ENCODE results near the gene SPAG16.
A peak's percentile ranks its signal among the peaks of the same experiment; 100 is the strongest.
"Not testable (repeated sequence)": the region's sequence is repeated elsewhere in the genome, so short reads cannot be mapped to it uniquely, and the experiment has no call there.

The SPAG16 gene

DNA sequence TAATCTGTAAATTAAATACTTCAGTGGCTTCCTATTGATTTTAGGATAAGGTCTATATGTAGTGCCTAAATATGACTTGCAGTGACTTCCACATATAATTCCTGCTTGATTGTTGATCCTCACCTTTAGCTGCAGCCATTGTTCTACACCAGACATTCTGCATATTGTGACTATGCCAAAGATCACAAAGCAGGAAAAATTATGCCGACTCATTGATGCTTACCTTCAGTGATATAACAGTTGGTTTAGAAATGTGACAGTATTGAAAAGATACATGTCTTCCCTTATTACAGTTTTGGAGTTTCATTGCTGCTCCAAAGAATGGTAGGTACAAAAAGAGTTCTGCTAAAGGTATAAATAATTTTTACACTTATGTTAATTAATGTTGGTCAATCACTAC is 12.3 kb upstream of the SPAG16 start:
- no peak for DNase-seq (ENCODE audit: low read depth)

GRCh38 chr2:213274143-213274542 is 10.1 kb upstream of the SPAG16 start:
- no peak for DNase-seq (ENCODE audit: low read depth)

DNA sequence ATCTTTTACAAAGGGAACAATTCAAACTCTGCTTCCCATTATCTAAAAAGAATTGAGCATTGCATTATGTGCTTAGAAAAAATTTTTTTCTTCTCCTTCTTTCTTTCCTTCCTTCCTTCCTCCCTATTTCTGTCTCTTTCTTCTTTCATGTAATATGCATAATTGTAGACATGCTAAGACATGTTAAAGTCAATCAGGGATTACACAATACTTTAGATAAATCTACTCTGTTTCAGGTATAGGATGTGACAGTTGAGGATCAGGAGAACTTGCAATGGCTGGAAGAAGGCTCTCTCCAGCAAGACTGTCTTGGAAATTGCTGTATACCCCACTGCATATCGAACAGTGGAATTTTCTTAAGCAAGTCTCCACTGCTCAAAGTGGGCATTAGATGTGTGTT is 9.0 kb upstream of the SPAG16 start:
- no peak for DNase-seq (ENCODE audit: low read depth)

DNA sequence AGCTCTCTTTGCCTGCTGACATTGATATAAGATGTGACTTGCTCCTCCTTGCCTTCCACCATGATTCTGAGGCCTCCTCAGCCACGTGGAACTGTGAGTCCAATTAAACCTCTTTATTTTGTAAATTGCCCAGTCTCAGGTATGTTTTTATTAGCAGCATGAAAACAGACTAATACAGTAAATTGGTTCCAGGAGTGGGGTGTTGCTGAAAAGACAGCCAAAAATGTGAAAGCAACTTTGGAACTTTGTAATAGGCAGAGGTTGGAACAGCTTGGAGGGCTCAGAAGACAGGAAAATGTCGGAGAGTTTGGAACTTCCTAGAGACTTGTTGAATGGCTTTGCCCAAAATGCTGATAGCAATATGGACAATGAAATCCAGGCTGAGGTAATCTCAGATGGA is 7.1 kb upstream of the SPAG16 start:
- not testable (repeated sequence) for DNase-seq (ENCODE audit: low read depth)

DNA sequence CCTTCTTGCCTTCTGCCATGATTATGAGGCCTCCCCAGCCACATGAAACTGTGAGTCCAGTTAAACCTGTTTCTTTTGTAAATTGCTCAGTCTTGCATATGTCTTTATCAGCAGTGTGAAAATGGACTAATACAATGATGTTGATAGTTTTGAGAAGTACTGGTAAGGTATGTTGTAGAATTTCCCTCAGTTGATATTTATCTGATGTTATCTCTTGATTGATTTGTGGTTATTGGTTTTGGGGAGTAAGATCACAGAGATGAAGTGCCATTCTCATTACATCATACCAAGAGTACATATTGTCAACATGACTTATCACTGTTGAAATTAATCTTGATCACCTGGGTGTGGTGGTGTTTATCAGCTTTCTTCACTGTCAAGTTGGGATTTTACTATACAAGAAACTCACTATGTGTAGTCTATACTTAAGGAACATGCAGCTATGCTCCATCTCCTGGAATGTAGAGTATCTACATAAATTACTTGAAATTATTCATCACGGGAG is 5.1 kb upstream of the SPAG16 start:
- no peak for DNase-seq (ENCODE audit: low read depth)

GRCh38 chr2:213279971-213280370 is 4.3 kb upstream of the SPAG16 start:
- DNase-seq (ENCODE audit: low read depth) = no peak

DNA sequence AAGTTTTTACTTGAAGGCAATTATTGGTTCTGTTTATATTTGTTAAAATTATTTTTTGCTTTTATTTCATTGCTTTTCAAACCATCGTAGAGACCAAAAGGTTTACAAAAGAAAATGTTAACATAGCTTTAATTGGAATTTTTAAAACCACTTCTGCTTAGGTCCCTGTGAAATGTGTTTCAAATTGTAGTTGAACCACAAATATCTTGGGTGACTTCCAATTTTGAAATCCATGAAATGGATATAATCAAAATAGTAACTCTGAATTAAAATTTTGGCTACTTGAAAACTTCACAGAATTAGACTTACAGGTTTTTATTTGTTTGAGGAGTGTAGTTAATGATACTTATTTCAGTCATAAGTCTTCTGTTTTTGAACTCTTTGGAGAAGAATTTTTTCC is 3.1 kb upstream of the SPAG16 start:
- no peak for DNase-seq (ENCODE audit: low read depth)

DNA sequence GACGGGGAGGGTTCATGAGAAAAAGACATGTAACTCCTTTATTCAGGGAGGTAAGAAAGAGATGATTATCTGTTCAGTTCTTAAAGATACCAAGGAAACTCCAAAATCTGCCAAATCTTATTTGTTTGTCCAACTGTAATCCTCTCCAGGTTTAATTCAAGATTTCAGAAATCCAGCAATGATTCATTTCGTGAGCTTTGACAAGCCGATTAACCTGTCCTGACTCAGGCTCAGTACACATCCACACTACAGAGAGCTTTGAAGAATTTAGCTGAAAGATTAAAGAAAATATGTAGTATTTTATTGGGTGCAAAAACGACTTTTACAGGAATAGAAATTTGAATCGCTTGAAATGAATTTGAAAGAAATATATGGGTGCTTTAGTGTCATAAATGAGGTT is 1.1 kb downstream of the SPAG16 start:
- DNase-seq (ENCODE audit: low read depth) = no peak

GRCh38 chr2:213286161-213286560 is 1.9 kb downstream of the SPAG16 start:
- DNase-seq (ENCODE audit: low read depth) = no peak

DNA sequence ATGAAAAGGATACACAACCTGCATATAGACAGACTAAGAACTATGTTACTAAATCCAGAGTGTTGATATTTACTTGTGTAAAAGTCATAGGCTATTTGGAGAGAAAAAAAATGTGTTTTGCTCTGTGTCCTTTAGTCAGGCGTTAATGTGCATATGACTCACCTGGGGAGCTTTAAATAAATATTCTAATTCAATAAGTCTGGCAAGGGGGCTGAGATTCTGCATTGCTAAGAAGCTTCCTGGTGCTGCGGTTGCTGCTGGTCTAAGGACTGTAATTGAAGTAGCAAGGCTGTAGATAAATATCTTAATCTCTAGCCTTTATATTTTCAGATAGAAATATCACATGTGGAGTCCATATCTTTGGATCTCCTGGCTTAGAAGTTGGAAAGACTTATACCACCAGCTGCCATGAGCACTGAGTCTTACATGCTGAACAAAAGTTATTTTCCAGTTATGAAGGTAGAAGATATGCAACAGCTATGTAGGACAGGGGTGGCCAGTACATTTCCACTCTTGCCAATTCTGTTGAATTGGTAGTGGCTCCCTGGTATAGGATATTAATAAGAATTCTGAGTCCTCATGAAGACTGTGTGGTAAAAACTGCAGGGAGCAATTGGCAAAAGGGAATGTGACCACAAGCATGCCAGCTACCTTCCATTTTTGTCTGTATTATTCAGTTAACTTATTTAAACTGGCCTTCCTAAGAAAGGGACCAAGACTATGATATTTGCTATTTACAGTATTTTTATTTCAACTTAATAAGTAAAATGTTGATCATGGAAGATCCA is 4.8 kb downstream of the SPAG16 start:
- peak; percentile 40 for DNase-seq (ENCODE audit: low read depth)

DNA sequence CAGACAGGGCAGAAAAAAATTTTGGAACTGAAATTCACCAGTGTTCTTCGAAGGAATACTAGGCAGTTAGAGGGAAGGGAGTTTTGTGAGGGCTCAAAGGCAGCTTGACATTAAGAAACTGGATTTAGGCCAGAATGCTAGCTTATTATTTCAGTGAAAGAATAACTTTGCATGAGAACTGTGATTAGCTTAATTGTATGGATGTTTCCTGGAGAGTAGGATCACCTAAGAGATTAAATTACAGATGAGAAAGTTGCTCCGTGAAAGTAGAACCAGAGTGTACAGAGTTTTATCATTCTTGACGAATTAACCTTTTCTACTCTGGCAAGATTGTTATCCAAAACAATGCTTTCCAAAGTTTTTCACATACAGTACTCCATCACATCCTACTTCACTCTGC is 6.2 kb downstream of the SPAG16 start:
- DNase-seq (ENCODE audit: low read depth) = no peak

DNA sequence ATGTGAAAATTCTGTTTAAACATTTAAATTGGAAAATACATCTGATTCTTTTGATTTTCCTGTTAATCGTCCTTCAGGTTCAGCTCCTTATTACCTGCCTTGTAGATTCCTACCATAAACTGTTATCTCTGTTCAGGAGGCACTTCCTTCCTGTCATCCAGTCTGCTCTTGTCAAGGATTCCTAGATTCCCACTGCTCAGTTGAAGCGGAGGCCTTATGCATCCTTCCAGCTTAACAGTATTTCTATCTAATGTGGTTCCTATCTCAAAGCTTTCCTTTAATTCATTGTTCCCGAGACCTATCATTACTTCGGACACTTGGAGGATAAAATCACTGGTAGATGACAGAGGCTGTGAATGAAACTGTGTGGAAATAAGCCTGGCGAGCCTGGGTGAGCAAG is 12.0 kb downstream of the SPAG16 start:
- DNase-seq (ENCODE audit: low read depth) = no peak

DNA sequence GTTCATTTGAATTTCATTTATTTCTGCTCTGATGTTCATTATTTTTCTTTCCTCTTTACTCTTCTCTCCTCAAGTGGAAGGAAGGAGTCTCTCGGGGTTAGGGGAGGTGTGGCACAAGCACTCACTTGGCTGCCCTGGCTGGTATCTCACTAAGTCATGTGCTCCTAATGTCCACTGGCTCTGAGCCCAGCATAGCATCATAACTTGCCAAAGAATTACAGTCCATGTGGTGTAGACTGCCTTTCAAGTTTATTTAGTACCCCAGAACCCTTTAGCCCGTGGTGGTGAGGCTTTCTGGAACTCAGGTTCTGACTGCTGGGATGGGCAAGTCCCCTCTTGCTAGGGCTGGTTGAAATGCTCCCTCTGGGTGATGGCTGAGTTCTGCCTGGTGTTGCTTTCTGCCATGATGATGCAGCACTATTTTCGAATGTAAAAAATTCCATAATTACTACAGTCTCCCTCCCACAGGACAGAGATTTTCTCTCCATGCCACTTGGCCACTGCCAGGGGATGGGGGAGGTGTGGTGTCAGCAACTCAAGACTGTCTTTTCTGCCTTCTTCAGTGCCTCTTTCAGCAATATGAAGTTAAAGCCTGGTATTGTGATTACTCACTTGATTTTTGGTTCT is 22.2 kb downstream of the SPAG16 start:
- no peak for DNase-seq (ENCODE audit: low read depth)

DNA sequence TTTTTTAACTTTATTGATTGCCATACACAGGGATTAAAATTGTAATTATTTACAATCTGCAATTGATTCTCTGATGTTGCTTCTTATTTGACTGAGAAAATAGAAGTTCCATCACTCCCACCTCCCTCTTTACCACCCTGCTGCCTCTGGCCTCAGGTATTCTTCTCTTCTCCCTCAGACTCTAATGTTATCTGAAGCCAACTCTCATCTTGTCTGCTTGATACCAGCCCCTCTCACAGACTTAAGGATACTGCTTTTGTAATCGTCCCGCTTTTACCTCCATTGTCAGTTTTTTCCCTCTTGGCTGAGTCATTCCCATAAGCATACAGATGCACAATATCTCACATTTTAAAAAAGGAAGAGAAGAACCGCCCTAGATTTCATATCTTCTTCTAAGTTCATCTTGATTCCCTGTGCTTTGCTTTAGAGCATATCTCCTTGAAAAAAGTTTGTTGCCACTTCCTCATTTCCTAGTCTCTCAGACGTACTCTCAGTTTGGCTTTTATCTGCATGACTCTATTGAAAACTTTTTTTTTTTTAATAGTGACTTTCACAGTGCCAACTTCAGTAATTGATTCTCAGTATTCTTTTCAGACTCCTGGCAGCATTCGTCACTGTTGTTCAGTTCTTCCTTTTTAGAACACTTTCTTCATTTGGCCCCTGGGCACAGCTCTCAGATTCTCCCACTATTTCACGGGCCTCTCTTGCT is 31.1 kb downstream of the SPAG16 start:
- DNase-seq (ENCODE audit: low read depth) = no peak

- peak; percentile 46 for DNase-seq (ENCODE audit: low read depth)
Observed at GRCh38 chr2:213316001-213316735, 31.9 kb downstream of the SPAG16 start.

GRCh38 chr2:213317929-213318328 is 33.7 kb downstream of the SPAG16 start:
- peak; percentile 35 for DNase-seq (ENCODE audit: low read depth)

- DNase-seq (ENCODE audit: low read depth) = no peak
Observed at GRCh38 chr2:213320604-213321003, 36.3 kb downstream of the SPAG16 start.

DNA sequence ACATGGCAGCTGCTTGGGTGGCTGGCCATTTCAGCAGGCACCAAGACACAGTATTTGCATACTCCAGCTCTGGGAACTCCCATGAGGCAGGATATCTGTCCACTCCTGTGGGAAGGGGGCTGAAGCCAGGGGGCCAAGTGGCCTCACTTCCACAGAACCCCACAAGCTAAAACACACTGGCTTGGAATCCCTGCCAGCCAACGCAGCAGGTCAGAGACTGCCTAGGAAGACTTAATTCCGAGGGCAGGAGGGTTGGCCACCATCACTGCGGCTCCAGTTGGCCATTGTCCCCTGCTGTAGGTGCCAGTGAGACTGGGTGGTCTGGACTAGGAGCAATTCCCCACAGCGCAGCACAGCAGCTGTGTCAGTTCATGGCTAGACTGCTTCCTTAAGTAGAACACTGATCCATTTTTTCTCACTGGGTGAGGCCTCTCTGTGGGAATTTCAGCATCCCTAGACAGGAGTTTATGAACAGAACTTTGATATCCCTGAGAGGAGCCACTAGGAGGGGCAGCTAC is 52.0 kb downstream of the SPAG16 start:
- no peak for DNase-seq (ENCODE audit: low read depth)

DNA sequence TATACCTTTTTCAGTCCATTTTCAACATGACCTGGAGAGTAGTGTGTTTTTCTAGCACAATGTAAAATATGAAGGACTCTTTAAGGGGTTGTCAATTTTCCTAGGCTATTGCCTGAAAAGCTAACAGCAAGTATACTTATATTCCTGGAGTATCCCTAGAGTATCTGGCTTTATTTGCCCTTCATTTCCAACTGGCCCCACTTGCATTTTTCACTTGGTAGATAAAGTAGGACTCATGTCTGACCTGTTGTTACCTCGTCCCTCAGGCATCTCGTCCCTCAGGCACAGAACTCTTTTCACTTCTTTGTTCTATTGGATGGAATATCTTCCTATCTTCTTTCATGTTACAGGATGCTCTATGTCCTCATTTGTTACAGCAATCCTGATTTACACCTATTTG is 69.2 kb downstream of the SPAG16 start:
- no peak for DNase-seq (ENCODE audit: low read depth)

DNA sequence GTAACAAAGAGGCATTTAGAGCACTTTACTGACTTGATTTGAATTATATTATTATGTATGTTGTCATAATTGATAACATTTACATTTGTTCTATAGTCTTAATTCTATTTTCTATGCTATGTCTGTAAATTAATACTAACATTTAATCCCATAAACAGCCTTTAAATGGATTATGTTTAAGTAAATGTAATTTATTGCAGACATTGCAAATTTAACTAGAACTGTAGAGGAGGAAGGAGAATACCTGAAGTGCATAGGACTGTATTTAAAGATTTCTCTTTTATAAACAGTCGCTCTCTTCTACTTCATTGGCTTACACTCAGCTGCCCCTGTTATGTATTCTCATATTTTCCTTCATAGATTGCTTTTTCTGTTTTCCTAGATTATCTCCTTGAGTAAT is 92.4 kb downstream of the SPAG16 start:
- no peak for DNase-seq (ENCODE audit: low read depth)

DNA sequence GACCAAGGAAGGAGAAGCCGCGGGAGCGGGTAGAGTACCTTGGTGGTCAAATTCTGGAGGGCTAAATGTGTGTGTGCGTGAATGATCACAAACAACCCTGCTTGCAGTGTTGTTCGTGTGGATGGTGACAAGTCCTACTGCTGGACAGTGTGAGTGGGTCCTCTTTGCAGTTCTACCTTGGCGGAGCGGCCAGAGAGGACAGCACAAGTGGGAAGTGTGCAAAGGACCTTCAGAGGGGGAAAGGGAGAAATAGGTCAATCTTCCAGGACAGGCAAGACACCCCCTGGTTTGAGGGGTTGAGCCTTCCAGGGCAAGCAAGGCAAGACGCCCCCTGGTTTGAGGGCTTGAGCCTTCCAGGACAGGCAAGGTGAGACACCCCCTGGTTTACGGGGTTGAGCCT is 122.8 kb downstream of the SPAG16 start:
- not testable (repeated sequence) for DNase-seq (ENCODE audit: low read depth)

- DNase-seq (ENCODE audit: low read depth) = not testable (repeated sequence)
Observed at GRCh38 chr2:213408426-213409070, 124.3 kb downstream of the SPAG16 start.

All from ELR (cell line).